Measurements from ENCODE around the gene RNF103. TPM values are rescaled to one million over a fixed set of nuclear protein-coding genes. Genes with fewer than 3 reads are reported as not detected.
"Not testable (repeated sequence)": the region's sequence is repeated elsewhere in the genome, so short reads cannot be mapped to it uniquely, and the experiment has no call there.

RNF103 gene, protein sequence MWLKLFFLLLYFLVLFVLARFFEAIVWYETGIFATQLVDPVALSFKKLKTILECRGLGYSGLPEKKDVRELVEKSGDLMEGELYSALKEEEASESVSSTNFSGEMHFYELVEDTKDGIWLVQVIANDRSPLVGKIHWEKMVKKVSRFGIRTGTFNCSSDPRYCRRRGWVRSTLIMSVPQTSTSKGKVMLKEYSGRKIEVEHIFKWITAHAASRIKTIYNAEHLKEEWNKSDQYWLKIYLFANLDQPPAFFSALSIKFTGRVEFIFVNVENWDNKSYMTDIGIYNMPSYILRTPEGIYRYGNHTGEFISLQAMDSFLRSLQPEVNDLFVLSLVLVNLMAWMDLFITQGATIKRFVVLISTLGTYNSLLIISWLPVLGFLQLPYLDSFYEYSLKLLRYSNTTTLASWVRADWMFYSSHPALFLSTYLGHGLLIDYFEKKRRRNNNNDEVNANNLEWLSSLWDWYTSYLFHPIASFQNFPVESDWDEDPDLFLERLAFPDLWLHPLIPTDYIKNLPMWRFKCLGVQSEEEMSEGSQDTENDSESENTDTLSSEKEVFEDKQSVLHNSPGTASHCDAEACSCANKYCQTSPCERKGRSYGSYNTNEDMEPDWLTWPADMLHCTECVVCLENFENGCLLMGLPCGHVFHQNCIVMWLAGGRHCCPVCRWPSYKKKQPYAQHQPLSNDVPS
- 10 to 100 TPM; 72.3 to 74.2 TPM for total RNA-seq
- long read RNA-seq, full-length matches to known transcripts = 152 of 179 reads
- long read RNA-seq, partial matches to known transcripts = 0 of 179 reads
- long read RNA-seq, other reads (novel, unspliced or antisense) = 27 of 179 reads

DNA sequence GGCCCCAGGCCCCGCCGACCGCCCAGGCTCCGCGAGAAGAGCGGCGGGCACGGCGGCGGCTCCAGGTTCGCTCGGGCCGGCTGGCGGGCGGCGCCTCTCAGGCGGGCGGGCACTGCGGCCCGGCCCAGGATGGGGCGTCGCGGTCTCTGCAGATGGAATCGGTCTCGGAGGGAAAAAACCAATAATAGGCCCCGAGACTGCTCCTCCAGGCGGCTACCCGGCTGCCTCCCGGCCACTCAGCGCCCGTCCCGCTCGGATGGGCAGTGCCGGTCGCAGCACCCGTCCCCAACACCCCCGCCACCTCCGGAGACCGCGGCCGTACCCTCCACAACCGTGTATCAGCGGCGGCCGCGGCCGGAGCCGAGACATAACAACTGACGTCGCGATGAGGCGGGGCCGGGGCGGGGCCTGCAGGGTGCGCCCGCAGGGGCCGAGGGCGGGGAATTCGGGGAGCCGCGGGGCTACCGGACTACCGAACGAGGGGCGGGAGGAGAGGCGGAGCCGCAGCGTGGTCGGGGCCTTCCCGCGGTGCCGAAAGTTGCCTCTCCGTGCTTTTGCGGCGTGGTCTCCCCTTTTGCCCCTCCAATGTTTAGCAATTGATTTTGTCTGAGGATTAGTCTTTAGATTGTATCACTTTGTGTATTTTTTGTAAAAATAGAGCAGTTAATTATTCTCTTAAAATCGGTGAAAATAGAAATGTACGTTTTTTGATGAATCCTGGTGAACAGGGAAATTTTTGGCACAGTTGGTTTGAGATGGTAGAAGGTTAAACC lies at the start of gene RNF103:
Gene RNF103, minus strand, starts transcription at position 372 of the 773 bp plus-strand sequence. CDS start 979 bp downstream, outside the sequence.
- DNase-seq (peak; percentile 97 to 99), ATAC-seq (peak; percentile 90)
- intact Hi-C loops (cut with DNase I, micrococcal nuclease) = no loop called here

DNA sequence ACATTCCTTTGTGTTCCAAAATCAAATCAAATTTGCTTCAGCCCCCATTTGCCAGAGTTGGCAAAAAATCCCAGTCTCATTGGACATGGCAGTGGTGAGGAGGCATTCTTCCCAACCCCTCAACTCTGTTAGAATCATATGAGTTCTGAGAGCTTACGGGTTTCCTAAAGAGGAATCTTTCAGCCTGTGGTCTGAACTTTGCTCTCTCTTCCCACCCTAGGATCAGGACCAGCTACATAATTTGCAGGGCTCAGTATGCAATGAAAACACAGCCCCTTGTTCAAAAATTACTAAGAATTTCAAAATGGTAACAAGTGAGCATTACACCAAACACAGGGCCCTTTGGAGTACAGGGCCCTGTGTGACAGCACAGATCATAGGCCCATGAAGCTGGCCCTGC lies 49.3 kb upstream of the RNF103 start:
- ATAC-seq = no peak
- intact Hi-C loops (cut with DNase I, micrococcal nuclease) = no loop called here
- DNase-seq = no peak

DNA sequence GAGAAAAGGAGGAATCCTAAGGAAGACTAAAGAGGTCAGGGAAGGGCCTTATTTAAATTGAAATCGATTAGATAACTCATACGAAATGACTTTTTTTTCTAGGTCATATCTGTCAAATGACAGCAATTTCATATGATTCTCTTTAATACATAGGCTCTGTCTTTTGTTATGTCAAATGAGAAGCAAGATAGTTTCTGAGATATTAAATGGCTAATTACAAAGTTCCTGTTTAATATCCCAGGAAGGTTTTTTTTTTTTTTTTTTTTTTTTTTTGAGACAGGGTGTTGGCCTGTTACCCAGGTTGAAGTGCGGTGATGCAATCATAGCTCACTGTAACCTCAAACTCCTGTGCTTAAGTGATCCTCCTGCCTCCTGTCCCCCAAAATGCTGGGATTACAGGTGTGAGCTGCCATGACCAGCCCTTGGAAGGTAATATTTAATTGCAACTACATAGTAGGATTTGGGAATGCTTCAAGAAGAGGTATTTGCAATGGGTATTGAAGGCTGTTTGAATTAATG lies 48.4 kb upstream of the RNF103 start:
- ATAC-seq (peak; percentile 31), DNase-seq (no peak)
- intact Hi-C loops (cut with DNase I, micrococcal nuclease) = no loop called here

DNA sequence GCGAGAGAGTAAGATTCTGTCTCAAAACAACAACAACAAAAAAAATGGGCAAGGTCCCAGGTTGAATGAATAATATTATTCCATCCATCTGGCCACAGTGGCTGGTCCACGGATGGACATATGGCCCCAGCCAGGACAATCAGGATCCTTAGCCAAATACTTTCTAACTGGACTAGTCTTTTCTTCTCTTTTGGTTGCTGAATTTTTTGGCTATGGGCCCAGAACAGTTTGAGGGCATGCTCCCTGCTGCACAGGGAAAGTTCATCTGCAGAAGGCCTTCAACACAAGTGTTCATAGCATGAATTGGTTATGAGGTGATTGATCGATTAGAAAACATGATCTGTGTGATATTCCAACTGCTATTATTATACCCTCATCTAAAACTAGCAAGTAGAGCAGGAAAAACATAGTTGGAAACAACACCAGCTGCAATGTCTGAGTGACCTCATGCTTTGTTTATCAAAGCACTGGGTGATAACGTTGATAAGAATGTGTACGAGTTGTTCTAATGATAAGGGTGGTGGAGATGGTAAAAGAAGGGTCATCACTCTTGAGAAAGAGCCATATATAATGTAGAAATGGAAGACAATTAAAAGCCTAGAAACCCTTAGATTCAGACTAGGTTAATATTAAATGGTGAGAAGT lies 47.8 kb upstream of the RNF103 start:
- peak; percentile 85 for ATAC-seq
- intact Hi-C loops (cut with DNase I, micrococcal nuclease) = no loop called here
- DNase-seq = no peak

DNA sequence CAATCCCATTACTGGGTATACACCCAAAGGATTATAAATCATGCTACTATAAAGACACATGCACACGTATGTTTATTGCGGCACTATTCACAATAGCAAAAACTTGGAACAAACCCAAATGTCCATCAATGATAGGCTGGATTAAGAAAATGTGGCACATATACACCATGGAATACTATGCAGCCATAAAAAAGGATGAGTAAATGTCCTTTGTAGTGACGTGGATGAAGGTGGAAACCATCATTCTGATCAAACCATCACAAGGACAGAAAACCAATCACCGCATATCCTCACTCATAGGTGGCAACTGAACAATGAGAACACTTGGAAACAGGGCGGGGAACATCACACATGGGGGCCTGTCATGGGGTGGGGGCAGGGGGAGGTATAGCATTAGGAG lies 45.7 kb upstream of the RNF103 start:
- DNase-seq; intact Hi-C loops (cut with DNase I, micrococcal nuclease); ATAC-seq: not testable (repeated sequence)

DNA sequence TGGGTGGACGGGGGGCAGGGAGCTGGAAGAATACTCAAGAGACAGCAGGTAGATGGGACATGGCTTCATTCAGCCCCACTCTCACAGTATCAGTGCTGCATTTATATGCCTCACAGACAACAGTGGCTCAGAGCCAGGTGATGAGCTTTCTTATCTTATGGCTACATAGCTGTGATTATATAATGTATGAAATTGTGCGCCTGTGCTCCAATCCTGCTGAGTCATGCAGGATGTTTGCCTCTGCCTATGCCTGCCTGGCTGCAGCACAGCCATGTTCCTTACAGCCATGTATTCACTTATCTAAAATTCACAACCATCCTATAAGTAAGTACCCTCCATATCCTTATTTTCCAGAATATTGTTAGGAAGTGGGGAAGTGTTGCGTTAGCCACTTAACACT lies 37.7 kb upstream of the RNF103 start:
- intact Hi-C loops (cut with DNase I, micrococcal nuclease) = no loop called here
- ATAC-seq = peak; percentile 53
- DNase-seq = no peak

DNA sequence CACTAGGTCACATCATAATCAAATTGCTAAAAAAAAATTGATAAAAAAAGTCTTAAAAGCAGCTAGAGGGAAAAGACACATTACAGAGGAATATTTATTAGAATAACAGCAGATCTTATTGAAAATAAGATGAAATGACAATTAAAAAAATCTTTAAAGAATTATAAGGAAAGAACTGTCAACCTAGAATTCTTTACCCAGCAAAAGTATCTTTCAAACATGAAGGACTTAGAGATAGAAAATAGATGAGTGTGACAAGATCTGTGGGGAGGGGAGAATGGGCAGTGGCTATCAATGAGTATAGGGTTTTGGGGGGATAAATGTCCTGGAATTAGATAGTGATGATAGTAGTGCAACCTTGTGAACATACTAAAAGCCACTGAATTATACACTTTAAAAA lies 26.5 kb upstream of the RNF103 start:
- intact Hi-C loops (cut with DNase I, micrococcal nuclease) = no loop called here
- ATAC-seq (no peak), DNase-seq (no peak)

DNA sequence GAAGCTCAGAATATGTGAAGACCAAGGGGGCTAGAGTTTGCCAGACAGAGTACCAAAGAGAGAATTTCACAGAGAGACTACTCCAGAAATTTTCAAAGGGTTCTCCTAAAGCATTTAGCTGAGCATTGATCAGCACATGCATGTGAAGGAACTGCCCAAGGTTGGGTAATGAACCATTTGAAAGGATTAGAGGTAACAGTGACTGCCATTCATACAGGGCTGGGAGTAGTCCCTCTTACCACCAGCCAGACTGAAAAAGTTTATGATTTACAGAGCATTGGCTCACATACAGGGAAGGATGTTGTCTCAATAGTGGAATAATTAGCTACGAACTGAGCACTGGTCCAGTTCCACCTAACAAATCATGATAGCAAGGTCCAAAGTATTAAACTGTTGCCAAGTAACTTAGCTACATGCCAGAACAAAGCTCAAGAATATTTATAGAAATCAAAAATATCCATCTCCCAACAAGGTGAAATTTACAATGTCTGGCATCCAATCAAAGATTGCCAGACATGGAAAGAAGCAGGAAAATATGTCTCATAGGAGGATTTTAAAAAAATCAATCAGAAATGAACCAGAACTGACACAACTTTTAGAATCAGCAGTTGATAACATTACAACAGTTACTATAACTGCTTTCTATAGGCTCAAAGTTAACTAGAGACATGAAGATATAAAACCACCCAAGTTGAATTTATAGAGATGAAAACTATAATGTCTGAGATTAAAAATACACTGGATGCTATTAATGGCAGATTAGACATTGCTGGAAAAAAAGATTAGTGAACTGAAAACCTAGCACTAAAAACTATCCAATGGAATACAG lies 25.7 kb upstream of the RNF103 start:
- no peak for DNase-seq
- ATAC-seq = peak; percentile 100
- intact Hi-C loops (cut with DNase I, micrococcal nuclease) = no loop called here

DNA sequence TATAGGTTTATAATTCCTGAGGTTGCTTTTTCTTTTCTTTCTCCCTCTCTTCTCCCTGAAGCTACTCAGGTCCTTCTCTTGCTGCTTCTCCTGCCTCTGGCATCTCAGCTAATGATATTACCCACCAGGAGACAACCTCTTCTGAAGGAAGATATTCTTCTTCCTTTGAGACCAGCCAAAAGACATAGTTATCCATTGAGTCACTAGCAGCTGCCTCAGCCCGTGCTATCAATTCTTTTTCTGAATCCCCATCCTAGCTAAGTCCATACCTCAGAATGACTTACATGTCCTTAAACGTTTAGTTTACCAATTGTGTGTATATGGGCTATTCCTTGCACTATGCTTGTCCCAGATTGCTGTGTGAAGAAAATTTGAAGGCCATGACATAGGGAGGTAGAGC lies 25.0 kb upstream of the RNF103 start:
- peak; percentile 9 for ATAC-seq
- no peak for DNase-seq
- intact Hi-C loops (cut with DNase I, micrococcal nuclease) = no loop called here

DNA sequence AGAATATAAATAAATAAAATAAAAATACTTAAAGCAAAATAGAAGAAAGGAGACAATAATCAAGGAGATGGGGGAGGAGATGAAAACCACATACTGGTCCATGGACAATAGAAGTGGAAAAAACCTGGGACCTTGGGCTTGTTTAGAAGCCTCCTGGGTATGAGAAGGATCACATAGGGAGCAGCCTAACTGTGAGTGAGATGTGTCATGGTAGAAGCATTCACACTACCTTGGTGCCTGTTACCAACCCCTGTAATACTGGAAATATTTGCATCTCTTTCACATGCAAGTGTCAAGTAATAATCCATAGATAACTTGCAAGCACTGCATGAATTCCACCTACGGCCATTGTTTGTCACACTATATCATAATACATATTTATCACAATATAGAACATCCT lies 23.2 kb upstream of the RNF103 start:
- intact Hi-C loops (cut with DNase I, micrococcal nuclease) = no loop called here
- no peak for DNase-seq
- ATAC-seq = no peak

DNA sequence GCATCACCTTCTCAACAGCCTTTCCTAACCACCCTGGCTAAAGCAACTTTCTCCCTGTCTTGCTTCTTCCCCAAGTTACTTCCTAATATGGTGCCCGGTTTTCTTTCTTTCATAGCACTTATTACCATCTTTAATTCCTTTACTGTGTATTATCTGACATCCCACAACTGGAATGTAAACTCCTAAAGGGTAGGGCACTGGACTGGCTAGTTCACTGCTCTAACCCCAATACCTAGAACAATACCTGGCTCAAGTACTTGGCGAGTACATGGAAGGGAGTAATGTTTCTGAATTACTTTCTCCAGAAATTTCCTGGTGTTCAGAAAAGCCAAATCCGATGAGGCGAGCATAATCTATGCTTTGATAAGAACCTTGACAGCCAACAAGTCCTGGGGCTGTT lies 22.7 kb upstream of the RNF103 start:
- DNase-seq (no peak), ATAC-seq (no peak)
- intact Hi-C loops (cut with DNase I, micrococcal nuclease) = no loop called here

DNA sequence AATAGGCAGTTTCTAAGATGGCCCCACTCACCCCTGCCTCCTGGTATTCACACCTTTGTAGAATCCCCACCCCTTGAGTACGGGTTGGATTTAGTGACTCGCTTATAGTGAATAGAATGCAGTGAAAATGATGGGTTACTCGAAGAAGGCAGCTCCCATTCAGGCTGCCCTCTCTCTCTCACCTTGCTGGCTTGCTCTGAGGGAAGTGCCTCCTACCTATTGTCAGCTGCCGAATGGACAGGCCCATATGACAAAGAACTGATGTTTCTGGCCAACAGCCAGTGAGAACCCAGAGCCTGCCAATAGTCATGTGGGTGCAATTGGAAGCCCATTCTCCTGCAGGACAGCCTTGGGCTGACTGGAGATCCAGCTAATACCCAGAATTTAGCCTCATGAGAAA lies 22.1 kb upstream of the RNF103 start:
- DNase-seq (no peak), ATAC-seq (no peak)
- intact Hi-C loops (cut with DNase I, micrococcal nuclease) = no loop called here

DNA sequence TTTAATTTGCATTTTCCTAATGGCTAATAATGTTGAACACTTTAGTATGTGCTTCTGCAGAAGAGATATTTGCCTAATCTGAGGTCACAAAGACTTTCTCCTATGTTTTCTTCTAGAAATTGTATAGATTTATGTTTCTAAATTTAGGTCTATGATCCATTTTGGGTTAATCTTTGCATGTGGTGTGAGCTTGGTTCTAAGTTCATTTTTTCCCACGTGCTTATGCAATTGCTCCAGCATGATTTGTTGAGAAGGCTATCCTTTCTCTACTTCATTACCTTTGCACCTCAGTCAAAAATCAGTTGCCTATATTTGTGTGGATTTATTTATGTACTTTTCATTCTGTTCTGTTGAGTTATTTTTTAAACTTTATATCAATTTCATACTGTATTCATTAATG lies 15.0 kb upstream of the RNF103 start:
- no peak for DNase-seq
- intact Hi-C loops (cut with DNase I, micrococcal nuclease) = no loop called here

DNA sequence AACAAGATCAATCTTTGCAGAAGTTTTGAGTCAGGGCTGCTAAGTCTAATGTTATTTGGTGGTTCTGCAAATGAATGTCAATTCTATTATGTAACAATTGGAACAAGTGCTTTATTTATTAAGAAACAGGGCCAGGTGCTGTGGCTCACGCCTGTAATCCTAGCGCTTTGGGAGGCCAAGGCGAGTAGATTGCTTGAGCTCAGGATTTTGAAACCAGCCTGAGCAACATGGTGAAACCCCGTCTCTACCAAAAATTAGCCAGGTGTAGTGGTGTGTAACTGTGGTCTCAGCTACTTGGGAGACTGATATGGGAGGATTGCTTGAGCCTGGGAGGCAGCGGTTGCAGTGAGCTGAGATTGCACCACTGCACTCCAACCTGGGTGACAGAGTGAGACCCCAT lies 13.2 kb upstream of the RNF103 start:
- no peak for ATAC-seq
- DNase-seq = no peak
- intact Hi-C loops (cut with DNase I, micrococcal nuclease) = no loop called here

More for the DNA sequence above, 15.0 kb upstream of the RNF103 start:
- no peak for ATAC-seq

DNA sequence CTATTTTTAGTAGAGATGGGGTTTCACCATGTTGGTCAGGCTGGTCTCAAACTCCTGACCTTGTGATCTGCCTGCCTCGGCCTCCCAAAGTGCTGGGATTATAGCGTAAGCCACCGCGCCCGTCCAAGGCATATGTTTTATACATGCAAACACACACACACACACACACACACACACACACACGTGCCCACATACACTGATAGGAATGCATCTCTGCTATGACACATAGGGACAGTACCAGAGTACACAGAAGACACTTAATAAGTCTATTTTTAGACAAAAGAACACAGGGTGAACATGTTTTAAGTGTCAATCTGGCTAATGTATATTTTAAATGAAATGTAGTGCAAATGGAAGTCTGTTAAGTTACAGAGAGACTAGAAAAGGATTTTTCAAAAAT lies 10.7 kb upstream of the RNF103 start:
- intact Hi-C loops (cut with DNase I, micrococcal nuclease) = no loop called here
- ATAC-seq (no peak), DNase-seq (no peak)

DNA sequence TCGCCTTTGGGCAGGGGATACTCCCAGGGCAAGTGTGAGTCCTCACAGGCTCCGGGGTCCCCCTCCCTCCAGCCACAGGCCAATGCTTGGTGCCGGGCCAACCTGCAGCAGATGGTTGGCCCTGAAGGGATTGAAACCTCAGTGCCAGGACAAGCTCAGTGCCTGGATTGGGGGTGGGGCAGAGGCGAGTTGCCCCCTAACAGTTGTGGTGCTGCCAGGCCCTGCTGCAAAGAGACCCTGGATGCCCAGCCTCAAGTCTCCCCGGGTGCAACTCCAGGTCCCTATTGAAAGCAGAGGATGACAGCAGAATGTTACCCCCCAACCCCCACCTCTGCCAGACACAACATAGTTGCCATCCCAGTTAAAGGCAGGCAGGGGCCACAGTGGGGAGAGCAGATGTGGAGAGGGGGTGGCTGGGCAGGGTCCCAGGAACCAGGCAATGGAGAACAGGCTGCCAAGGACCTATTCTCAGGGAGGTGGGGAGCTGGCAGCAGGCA lies 9.5 kb upstream of the RNF103 start:
- intact Hi-C loops (cut with DNase I, micrococcal nuclease) = no loop called here
- ATAC-seq (peak; percentile 30), DNase-seq (peak; percentile 39 to 50)

DNA sequence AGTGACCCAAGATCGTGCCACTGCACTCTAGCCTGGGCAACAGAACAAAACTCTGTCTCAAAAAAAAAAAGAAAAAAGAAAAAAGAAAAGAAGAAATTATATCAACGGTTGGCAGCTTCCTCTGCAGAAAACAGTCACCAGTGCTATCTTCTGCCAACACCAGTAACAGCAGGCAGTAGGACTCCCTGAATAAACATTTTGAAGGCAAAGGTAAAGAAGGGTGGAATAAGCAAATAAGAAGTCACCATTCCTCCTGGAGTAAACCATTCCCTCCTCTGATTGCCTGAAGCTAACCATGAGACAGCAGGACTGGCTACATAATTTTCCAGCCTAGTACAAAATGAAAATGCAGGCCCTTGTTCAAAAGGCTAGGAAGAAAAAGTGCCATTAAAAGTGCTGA lies 9.0 kb upstream of the RNF103 start:
- intact Hi-C loops (cut with DNase I, micrococcal nuclease) = no loop called here
- ATAC-seq = peak; percentile 89
- peak in 1 of 2 donors; percentile 35 for DNase-seq

All from left colon (tissue), 2 donors.